Muscle of leg (tissue), 11 donors: ENCODE measurements around the gene NHERF2. TPM values are rescaled to one million over a fixed set of nuclear protein-coding genes. Genes with fewer than 3 reads are reported as not detected.
A peak's percentile ranks its signal among the peaks of the same experiment; 100 is the strongest.

Experiments
- DNase-seq: peaks from one replicate; pipeline ENCODE4 v3.0.0; 2013
- H3K27ac ChIP-seq: one replicate; pipeline ENCODE4 v1.5.1; 2013; ENCODE audit warnings: mild to moderate bottlenecking, low read length, control low read depth
- H3K27me3 ChIP-seq: one replicate; pipeline ENCODE4 v1.6.1; 2013; ENCODE audit warnings: low read length; ENCODE audit not compliant: control insufficient read depth, insufficient read depth
- H3K36me3 ChIP-seq: one replicate; pipeline ENCODE4 v1.6.1; 2013; ENCODE audit warnings: low read length; ENCODE audit not compliant: control insufficient read depth, insufficient read depth
- H3K4me1 ChIP-seq: one replicate; pipeline ENCODE4 v1.6.1; 2013; ENCODE audit warnings: low read length; ENCODE audit not compliant: control insufficient read depth, insufficient read depth
- H3K4me3 ChIP-seq: one replicate; pipeline ENCODE4 v1.5.1; 2013; ENCODE audit warnings: low read length, control low read depth
- H3K9me3 ChIP-seq: replicated peaks from 2 replicates; pipeline ENCODE4 v1.6.1; 2013; ENCODE audit warnings: low read depth, low read length; ENCODE audit not compliant: control insufficient read depth
- WGBS: methylation state at CpG from one replicate; pipeline ENCODE4 v1.1.5; 2013; ENCODE audit warnings: missing lambda C conversion rate; ENCODE audit not compliant: insufficient coverage; 5-methylcytosine and 5-hydroxymethylcytosine counted together
- polyA plus RNA-seq, 8 donors: library from polyadenylated mRNA; unstranded; fragments of 120-200 nt; gene quantifications; one replicate each; pipeline versions ENCODE4 v1.2.1 to v1.2.3, GENCODE V29; 2013; ENCODE audit warnings: inconsistent platforms in 1 of 8, low replicate concordance in 1 of 8; ENCODE audit not compliant: insufficient read length in 8 of 8, insufficient read depth in 1 of 8
- total RNA-seq: library from RNA; stranded (reverse); fragments of 120-200 nt; gene quantifications from one replicate; pipeline ENCODE4 v1.2.4, GENCODE V29; 2013

The NHERF2 gene
- total and polyA plus RNA-seq, 9 donors: 22.1 to 60.6 (median 45.4) TPM

- Histone ChIP-seq H3K36me3 (peaks cover 18% of the 10 kb centered on the region), H3K4me3 (no peak overlapping the region), H3K4me1 (peaks cover 32% of the 10 kb centered on the region), H3K27me3 (peaks cover 51% of the 10 kb centered on the region), H3K27ac (no peak overlapping the region), H3K9me3 (no peaks in the 10 kb centered on the region)
- no peak for DNase-seq
- 2% methylated on average over 29 of the region's 50 CpGs for WGBS
Measured at GRCh38 chr16:1990351-1991134, 36.2 kb upstream of the NHERF2 start.

DNA sequence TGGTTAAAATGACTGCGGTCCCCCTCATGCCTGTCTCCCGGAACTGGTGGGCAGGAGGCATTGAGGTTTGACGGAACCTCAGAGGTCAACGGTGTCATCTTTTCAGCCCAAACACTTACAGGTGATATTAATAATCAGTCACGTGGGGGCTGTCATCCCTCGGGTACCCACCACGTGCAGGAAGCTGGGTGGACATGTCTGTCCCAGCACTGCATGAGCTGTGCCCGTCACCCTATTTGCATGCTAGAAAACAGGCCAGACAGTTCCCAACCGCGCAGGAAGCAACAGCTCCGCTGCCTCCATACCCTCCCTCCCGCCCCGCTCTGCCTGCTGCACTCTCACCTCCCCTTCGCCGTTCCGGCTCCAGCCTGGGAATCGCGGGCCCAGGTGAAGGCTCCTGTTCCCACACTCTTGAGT, 35.6 kb upstream of the NHERF2 start:
- Histone ChIP-seq H3K9me3 (no peaks in the 10 kb centered on the region), H3K36me3 (peaks cover 14% of the 10 kb centered on the region), H3K4me3 (no peak overlapping the region), H3K27ac (no peak overlapping the region), H3K4me1 (peaks cover 32% of the 10 kb centered on the region), H3K27me3 (peaks cover 51% of the 10 kb centered on the region)
- WGBS: 6% methylated on average over 15 of the region's 18 CpGs
- DNase-seq: no peak

GRCh38 chr16:1991588-1991947, 35.1 kb upstream of the NHERF2 start:
- peaks cover 32% of the 10 kb centered on the region for H3K4me1 ChIP-seq
- H3K27ac ChIP-seq: no peak overlapping the region
- WGBS: 7% methylated on average over 22 of the region's 22 CpGs
- peak overlapping the region; percentile 33 for H3K4me3 ChIP-seq
- no peaks in the 10 kb centered on the region for H3K9me3 ChIP-seq
- peaks cover 11% of the 10 kb centered on the region for H3K36me3 ChIP-seq
- DNase-seq: no peak
- H3K27me3 ChIP-seq: peaks cover 51% of the 10 kb centered on the region

DNA sequence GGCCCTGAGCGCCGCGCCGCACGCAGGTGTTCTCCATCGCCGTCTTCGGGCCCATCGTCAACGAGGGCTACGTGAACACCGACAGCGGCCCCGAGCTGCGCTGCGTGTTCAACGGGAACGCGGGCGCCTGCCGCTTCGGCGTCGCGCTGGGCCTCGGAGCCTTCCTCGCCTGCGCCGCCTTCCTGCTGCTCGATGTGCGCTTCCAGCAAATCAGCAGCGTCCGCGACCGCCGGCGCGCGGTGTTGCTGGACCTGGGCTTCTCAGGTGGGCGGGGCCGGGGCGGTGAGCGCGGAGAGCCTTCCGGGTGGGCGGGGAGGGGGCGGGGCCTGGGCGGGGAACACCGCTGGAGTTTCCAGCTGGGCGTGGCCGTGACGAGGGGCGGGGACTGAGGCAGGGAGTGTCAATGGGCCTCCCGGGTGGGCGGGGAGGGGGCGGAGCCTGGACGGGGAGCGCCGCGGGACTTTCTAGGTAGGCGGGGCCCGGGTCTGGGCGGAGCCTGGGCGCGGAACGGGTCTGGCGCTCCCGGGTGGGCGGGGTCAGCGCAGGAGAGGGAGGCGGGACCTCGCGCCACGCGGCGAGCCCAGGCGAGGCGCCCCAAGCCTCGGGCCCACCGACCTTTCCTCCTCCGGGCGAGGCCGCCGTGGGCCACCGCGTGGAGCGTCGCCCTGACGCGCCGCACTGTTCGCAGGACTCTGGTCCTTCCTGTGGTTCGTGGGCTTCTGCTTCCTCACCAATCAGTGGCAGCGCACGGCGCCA, 34.6 kb upstream of the NHERF2 start:
- no peaks in the 10 kb centered on the region for H3K9me3 ChIP-seq
- WGBS: under 1% methylated on average over 75 of the region's 96 CpGs
- H3K36me3 ChIP-seq: peaks cover 10% of the 10 kb centered on the region
- H3K4me3 ChIP-seq: peak overlapping the region; percentile 33
- H3K27ac ChIP-seq: no peak overlapping the region
- DNase-seq: peak; percentile 91
- peaks cover 32% of the 10 kb centered on the region for H3K4me1 ChIP-seq
- H3K27me3 ChIP-seq: peaks cover 46% of the 10 kb centered on the region

DNA sequence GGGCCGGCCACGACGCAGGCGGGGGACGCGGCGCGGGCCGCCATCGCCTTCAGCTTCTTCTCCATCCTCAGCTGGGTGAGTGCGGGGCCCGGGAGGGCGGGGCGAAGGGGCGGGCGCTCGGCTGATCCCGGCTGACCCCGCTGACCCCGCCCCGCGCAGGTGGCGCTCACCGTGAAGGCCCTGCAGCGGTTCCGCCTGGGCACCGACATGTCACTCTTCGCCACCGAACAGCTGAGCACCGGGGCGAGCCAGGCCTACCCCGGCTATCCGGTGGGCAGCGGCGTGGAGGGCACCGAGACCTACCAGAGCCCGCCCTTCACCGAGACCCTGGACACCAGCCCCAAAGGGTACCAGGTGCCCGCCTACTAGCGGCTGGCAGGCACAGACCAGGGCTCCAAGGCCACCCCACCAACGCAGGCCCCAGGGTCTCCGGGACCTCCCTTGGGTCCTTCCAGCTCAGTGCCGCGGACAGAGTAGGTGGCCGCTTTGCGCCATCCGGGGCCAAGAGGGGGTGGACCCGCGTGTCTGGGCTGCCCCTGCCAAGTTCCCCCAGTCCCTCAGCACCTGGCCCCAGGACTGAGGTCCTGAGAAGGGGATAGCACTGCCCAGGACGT, 33.9 kb upstream of the NHERF2 start:
- WGBS: 25% methylated on average over 49 of the region's 50 CpGs
- peaks cover 42% of the 10 kb centered on the region for H3K27me3 ChIP-seq

DNA sequence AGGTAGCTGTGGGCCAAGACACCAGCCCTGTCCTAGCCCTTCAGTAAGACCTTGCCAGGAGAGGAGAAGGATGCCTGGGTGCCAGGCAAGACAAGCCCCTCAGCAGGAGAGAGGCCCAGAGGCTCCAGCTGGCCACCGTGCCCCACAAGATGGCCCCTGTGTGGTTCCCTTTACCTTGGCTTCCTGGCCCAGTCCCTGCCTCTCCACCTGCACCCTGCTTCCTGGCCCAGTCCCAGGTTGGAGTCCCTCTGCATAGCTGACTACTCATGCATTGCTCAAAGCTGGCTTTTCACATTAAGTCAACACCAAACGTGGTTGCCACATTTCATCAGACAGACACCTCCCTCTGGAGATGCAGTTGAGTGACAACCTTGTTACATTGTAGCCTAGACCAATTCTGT, 33.0 kb upstream of the NHERF2 start:
- H3K27ac ChIP-seq: no peak overlapping the region
- H3K4me3 ChIP-seq: no peak overlapping the region
- H3K36me3 ChIP-seq: peaks cover 21% of the 10 kb centered on the region
- H3K27me3 ChIP-seq: peaks cover 33% of the 10 kb centered on the region
- DNase-seq: no peak
- H3K9me3 ChIP-seq: no peaks in the 10 kb centered on the region
- H3K4me1 ChIP-seq: peaks cover 32% of the 10 kb centered on the region
- 100% methylated on average over 1 of the region's 2 CpGs for WGBS

More for the DNA sequence above, 33.9 kb upstream of the NHERF2 start:
- H3K27ac ChIP-seq: no peak overlapping the region
- no peak for DNase-seq
- H3K4me3 ChIP-seq: no peak overlapping the region
- H3K36me3 ChIP-seq: peaks cover 12% of the 10 kb centered on the region
- no peaks in the 10 kb centered on the region for H3K9me3 ChIP-seq
- H3K4me1 ChIP-seq: peaks cover 32% of the 10 kb centered on the region

- Histone ChIP-seq H3K27me3 (peaks cover 4% of the 10 kb centered on the region), H3K27ac (no peak overlapping the region), H3K36me3 (peaks cover 60% of the 10 kb centered on the region), H3K9me3 (no peaks in the 10 kb centered on the region), H3K4me3 (no peak overlapping the region), H3K4me1 (peaks cover 8% of the 10 kb centered on the region)
- DNase-seq: no peak
- WGBS: 90% methylated on average over 20 of the region's 26 CpGs
Measured at GRCh38 chr16:1997494-1998359, 29.0 kb upstream of the NHERF2 start.

- H3K36me3 ChIP-seq: peaks cover 67% of the 10 kb centered on the region
- 88% methylated on average over 23 of the region's 27 CpGs for WGBS
- no peak overlapping the region for H3K27ac ChIP-seq
Measured at GRCh38 chr16:1998360-1998835, 28.3 kb upstream of the NHERF2 start.

GRCh38 chr16:1998852-1999801, 27.6 kb upstream of the NHERF2 start:
- no peak for DNase-seq
- Histone ChIP-seq H3K4me1 (peaks cover 21% of the 10 kb centered on the region), H3K4me3 (no peak overlapping the region), H3K36me3 (peaks cover 69% of the 10 kb centered on the region), H3K9me3 (no peaks in the 10 kb centered on the region), H3K27me3 (no peaks in the 10 kb centered on the region), H3K27ac (no peak overlapping the region)
- 90% methylated on average over 39 of the region's 39 CpGs for WGBS

More at GRCh38 chr16:1998360-1998835, 28.3 kb upstream of the NHERF2 start:
- no peaks in the 10 kb centered on the region for H3K9me3 ChIP-seq
- peaks cover 14% of the 10 kb centered on the region for H3K4me1 ChIP-seq
- DNase-seq: no peak
- H3K4me3 ChIP-seq: no peak overlapping the region
- no peaks in the 10 kb centered on the region for H3K27me3 ChIP-seq
